ENCODE measurements around the gene LEKR1. TPM values are rescaled to one million over a fixed set of nuclear protein-coding genes. Genes with fewer than 3 reads are reported as not detected.

LEKR1 gene
- total RNA-seq, 1 experiment from 2014 or later: 5.1 TPM

- Mint-ChIP-seq H3K4me1 (ENCODE audit: low read depth, unreplicated experiment) (peaks cover 8% of the 10 kb centered on the region), H3K9me3 (ENCODE audit: low read depth, unreplicated experiment) (peaks cover 4% of the 10 kb centered on the region), H3K4me3 (ENCODE audit: low read depth, unreplicated experiment) (no peak overlapping the region), H3K36me3 (ENCODE audit: insufficient read depth, unreplicated experiment) (no peaks in the 10 kb centered on the region), H3K27me3 (ENCODE audit: unreplicated experiment) (no peaks in the 10 kb centered on the region), H3K27ac (ENCODE audit: unreplicated experiment) (no peak overlapping the region)
- intact Hi-C loops (cut with micrococcal nuclease; ENCODE audit: unreplicated experiment): no loop called here
- no TSS peak for BruUV-seq (replicated peaks)
- DNase-seq: no peak
- CTCF ChIA-PET: interaction anchor here (0.6 kb wide), 1 partner anchor 396 kb away, joined by 3 read pairs; no protein-coding TSS in a partner anchor
- TF ChIP-seq, protein P1, sequence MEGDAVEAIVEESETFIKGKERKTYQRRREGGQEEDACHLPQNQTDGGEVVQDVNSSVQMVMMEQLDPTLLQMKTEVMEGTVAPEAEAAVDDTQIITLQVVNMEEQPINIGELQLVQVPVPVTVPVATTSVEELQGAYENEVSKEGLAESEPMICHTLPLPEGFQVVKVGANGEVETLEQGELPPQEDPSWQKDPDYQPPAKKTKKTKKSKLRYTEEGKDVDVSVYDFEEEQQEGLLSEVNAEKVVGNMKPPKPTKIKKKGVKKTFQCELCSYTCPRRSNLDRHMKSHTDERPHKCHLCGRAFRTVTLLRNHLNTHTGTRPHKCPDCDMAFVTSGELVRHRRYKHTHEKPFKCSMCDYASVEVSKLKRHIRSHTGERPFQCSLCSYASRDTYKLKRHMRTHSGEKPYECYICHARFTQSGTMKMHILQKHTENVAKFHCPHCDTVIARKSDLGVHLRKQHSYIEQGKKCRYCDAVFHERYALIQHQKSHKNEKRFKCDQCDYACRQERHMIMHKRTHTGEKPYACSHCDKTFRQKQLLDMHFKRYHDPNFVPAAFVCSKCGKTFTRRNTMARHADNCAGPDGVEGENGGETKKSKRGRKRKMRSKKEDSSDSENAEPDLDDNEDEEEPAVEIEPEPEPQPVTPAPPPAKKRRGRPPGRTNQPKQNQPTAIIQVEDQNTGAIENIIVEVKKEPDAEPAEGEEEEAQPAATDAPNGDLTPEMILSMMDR (IDR thresholded peaks at IDR 0.05; ENCODE audit: unreplicated experiment): no peak
Observed at GRCh38 chr3:157074490-157074889, 248.3 kb downstream of the LEKR1 start.

DNA sequence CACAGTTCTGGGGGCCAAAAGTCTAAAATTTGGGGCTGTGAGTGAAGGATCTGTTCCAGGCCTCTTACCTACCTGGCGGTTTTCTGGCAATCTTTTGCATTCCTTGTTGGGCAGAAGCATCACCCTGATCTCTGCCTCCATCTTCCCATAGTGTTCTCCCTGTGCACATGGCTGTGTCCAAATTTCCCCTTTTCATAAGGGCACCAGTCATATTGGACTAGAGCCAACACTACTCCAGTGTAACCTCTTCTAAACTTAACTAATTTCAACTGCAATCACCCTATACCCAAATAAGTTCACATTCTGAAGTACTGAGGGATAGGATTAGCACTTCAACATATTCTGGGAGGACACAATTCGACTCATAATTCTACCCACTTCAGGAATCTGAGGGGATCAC, 248.8 kb downstream of the LEKR1 start:
- intact Hi-C loops (cut with micrococcal nuclease; ENCODE audit: unreplicated experiment): no loop called here
- no TSS peak for BruUV-seq (replicated peaks)
- no peak overlapping the region for H3K27ac Mint-ChIP-seq (ENCODE audit: unreplicated experiment)
- peaks cover 4% of the 10 kb centered on the region for H3K9me3 Mint-ChIP-seq (ENCODE audit: low read depth, unreplicated experiment)
- CTCF ChIA-PET: interaction anchor here (0.6 kb wide), 1 partner anchor 396 kb away, joined by 3 read pairs; no protein-coding TSS in a partner anchor
- H3K27me3 Mint-ChIP-seq (ENCODE audit: unreplicated experiment): no peaks in the 10 kb centered on the region
- peaks cover 8% of the 10 kb centered on the region for H3K4me1 Mint-ChIP-seq (ENCODE audit: low read depth, unreplicated experiment)
- H3K4me3 Mint-ChIP-seq (ENCODE audit: low read depth, unreplicated experiment): no peak overlapping the region
- TF ChIP-seq, protein P1 (IDR thresholded peaks at IDR 0.05; ENCODE audit: unreplicated experiment): no peak
- DNase-seq: no peak
- H3K36me3 Mint-ChIP-seq (ENCODE audit: insufficient read depth, unreplicated experiment): no peaks in the 10 kb centered on the region

GRCh38 chr3:157075693-157076420, 249.7 kb downstream of the LEKR1 start:
- intact Hi-C loops (cut with micrococcal nuclease; ENCODE audit: unreplicated experiment): no loop called here
- CTCF ChIA-PET: interaction anchor here (1.1 to 1.7 kb wide), 2 partner anchors 276 to 402 kb away, joined by 3 read pairs; no protein-coding TSS in a partner anchor
- TF ChIP-seq, protein P1 (IDR thresholded peaks at IDR 0.05; ENCODE audit: unreplicated experiment): no peak
- Mint-ChIP-seq H3K4me1 (ENCODE audit: low read depth, unreplicated experiment) (peaks cover 9% of the 10 kb centered on the region), H3K27me3 (ENCODE audit: unreplicated experiment) (no peaks in the 10 kb centered on the region), H3K36me3 (ENCODE audit: insufficient read depth, unreplicated experiment) (no peaks in the 10 kb centered on the region), H3K4me3 (ENCODE audit: low read depth, unreplicated experiment) (no peak overlapping the region), H3K27ac (ENCODE audit: unreplicated experiment) (no peak overlapping the region), H3K9me3 (ENCODE audit: low read depth, unreplicated experiment) (peaks cover 4% of the 10 kb centered on the region)
- no peak for DNase-seq
- no TSS peak for BruUV-seq (replicated peaks)

DNA sequence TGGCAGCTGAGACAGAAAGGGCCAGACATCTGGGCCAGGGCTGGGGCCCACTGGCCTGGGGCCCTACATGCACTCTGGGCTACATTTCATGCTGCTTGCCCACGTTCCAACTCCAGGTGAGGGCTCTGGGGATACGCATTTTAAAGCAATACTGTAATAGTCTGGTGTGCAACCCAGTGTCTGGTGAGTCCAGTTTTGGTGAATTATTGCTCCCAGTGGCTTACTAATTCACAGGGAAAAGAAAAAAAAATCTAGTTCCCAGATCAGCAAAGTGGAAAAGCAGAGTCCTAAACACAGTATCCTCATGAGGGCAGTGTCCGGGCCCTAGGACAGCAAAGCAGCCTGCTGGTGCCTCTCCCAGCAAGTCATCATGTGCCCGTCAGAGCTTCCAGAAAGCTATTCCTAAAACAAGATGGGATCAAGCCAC, 251.4 kb downstream of the LEKR1 start:
- DNase-seq: no peak
- Mint-ChIP-seq H3K36me3 (ENCODE audit: insufficient read depth, unreplicated experiment) (peaks cover 9% of the 10 kb centered on the region), H3K27me3 (ENCODE audit: unreplicated experiment) (no peaks in the 10 kb centered on the region), H3K9me3 (ENCODE audit: low read depth, unreplicated experiment) (no peaks in the 10 kb centered on the region), H3K27ac (ENCODE audit: unreplicated experiment) (no peak overlapping the region), H3K4me3 (ENCODE audit: low read depth, unreplicated experiment) (no peak overlapping the region), H3K4me1 (ENCODE audit: low read depth, unreplicated experiment) (peaks cover 18% of the 10 kb centered on the region)
- intact Hi-C loops (cut with micrococcal nuclease; ENCODE audit: unreplicated experiment): no loop called here
- TF ChIP-seq, protein P1 (IDR thresholded peaks at IDR 0.05; ENCODE audit: unreplicated experiment): no peak
- no TSS peak for BruUV-seq (replicated peaks)
- CTCF ChIA-PET: interaction anchor here (0.9 to 1.9 kb wide), 5 partner anchors 10 to 403 kb away, joined by 3 to 5 read pairs (median 3); partner anchors contain the start of gene TIPARP
